BLaER1 (cell line): ENCODE data around the gene ZBTB16.

Source experiments
- H3K27ac ChIP-seq: shearing (Covaris generic); formaldehyde crosslinking; 2 replicates; pipeline ENCODE4 v1.8.1; 2022
- H3K27me3 ChIP-seq: shearing (Covaris generic); formaldehyde crosslinking; 2 replicates; pipeline ENCODE4 v1.8.1; 2022
- H3K36me3 ChIP-seq: shearing (Covaris generic); formaldehyde crosslinking; 2 replicates; pipeline ENCODE4 v1.8.1; 2022
- H3K4me1 ChIP-seq: shearing (Covaris generic); formaldehyde crosslinking; 2 replicates; pipeline ENCODE4 v1.8.1; 2022
- H3K4me2 ChIP-seq: shearing (Covaris generic); formaldehyde crosslinking; 2 replicates; pipeline ENCODE4 v1.8.1; 2022
- H3K4me3 ChIP-seq: shearing (Covaris generic); formaldehyde crosslinking; 2 replicates; pipeline ENCODE4 v1.8.1; 2022
- H3K9ac ChIP-seq: shearing (Covaris generic); formaldehyde crosslinking; 2 replicates; pipeline ENCODE4 v1.8.1; 2022
- H3K9me3 ChIP-seq: shearing (Covaris generic); formaldehyde crosslinking; 2 replicates; pipeline ENCODE4 v1.8.1; 2022
- H4K20me1 ChIP-seq: shearing (Covaris generic); formaldehyde crosslinking; 2 replicates; pipeline ENCODE4 v1.8.1; 2022
- Cebpa-rat ChIP-seq: shearing (Covaris generic); IDR thresholded peaks from 2 replicates; pipeline ENCODE4 v1.8.1; 2022

Gene ZBTB16

DNA sequence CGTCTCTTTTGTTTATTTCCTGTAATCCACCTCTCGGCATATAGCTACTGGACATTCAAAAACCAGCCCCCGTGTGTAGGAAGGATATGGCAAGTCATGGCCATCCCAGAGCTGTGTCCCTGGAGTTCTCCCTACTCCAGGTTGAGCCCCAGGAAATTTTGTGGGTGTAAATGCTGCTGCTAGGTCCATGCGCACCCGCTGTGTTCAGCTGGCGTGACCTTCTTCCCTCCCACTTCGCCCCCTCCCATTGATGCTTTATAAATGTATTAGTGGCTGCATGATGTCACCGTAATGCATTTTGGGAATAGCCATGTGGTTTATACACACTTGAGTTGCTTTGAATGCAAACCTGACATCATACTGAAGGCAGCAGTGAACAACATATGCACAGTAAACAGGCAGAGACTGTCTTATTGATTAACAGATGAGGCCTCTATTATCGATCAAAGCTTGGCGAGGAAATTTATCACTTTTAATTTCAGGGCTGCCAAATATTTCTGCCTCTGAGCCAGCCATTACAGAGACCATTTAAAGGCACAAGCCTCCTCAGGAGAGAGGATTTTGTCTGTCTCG is 123.0 kb downstream of the ZBTB16 start:
- Histone ChIP-seq H4K20me1 (no peaks in the 10 kb centered on the region), H3K27me3 (no peaks in the 10 kb centered on the region), H3K27ac (no peak overlapping the region), H3K9ac (no peak overlapping the region), H3K9me3 (no peaks in the 10 kb centered on the region), H3K4me1 (peaks cover 49% of the 10 kb centered on the region), H3K36me3 (no peaks in the 10 kb centered on the region), H3K4me2 (peak overlapping the region; percentile 45), H3K4me3 (no peak overlapping the region)
- TF ChIP-seq Cebpa-rat = no peak

DNA sequence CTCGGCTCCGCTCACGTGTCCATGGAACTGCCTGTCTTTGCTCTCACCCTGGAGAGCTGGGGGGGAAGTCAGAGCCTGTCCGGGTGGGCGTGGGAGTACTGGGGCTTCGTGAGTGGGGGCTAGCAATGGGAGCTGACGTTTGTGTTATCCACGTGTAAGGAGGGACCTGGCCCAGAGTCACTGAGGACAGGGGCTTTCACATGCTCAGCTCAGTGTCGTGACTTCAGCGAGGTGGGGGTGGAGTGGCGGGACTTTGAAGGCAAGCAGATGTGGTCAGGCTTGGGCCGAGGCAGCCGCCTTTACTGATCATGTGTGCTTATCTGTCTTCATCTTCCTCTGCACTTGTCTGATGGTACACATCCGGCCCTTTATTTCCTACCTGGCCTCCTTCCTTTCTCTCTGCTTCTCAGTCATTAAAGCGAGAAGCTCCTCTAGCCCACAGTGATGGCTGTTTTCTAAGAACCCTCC is 123.6 kb downstream of the ZBTB16 start:
- no peaks in the 10 kb centered on the region for H3K27me3 ChIP-seq
- H3K4me3 ChIP-seq = no peak overlapping the region
- TF ChIP-seq Cebpa-rat = no peak
- no peaks in the 10 kb centered on the region for H3K36me3 ChIP-seq
- H3K4me2 ChIP-seq = peak overlapping the region; percentile 45
- no peak overlapping the region for H3K9ac ChIP-seq
- peaks cover 54% of the 10 kb centered on the region for H3K4me1 ChIP-seq
- no peaks in the 10 kb centered on the region for H4K20me1 ChIP-seq
- no peak overlapping the region for H3K27ac ChIP-seq
- no peaks in the 10 kb centered on the region for H3K9me3 ChIP-seq

- H3K36me3 ChIP-seq = no peaks in the 10 kb centered on the region
- no peaks in the 10 kb centered on the region for H3K9me3 ChIP-seq
- peaks cover 39% of the 10 kb centered on the region for H3K4me1 ChIP-seq
- TF ChIP-seq Cebpa-rat = no peak
- no peak overlapping the region for H3K27ac ChIP-seq
- H3K4me3 ChIP-seq = no peak overlapping the region
- no peaks in the 10 kb centered on the region for H3K27me3 ChIP-seq
- no peak overlapping the region for H3K4me2 ChIP-seq
- H4K20me1 ChIP-seq = no peaks in the 10 kb centered on the region
- H3K9ac ChIP-seq = no peak overlapping the region
Observed at GRCh38 chr11:114185436-114185835, 125.9 kb downstream of the ZBTB16 start.

GRCh38 chr11:114187173-114187572 is 127.7 kb downstream of the ZBTB16 start:
- Histone ChIP-seq H3K36me3 (no peaks in the 10 kb centered on the region), H3K27me3 (no peaks in the 10 kb centered on the region), H3K4me1 (peaks cover 39% of the 10 kb centered on the region), H3K9me3 (no peaks in the 10 kb centered on the region; the same call in 1 of the 2 replicates), H3K4me2 (peak overlapping the region; percentile 73), H3K9ac (no peak overlapping the region; the same call in 1 of the 2 replicates), H3K4me3 (no peak overlapping the region), H4K20me1 (no peaks in the 10 kb centered on the region), H3K27ac (peak overlapping the region; percentile 16; the same call in 1 of the 2 replicates)
- no peak for TF ChIP-seq Cebpa-rat

DNA sequence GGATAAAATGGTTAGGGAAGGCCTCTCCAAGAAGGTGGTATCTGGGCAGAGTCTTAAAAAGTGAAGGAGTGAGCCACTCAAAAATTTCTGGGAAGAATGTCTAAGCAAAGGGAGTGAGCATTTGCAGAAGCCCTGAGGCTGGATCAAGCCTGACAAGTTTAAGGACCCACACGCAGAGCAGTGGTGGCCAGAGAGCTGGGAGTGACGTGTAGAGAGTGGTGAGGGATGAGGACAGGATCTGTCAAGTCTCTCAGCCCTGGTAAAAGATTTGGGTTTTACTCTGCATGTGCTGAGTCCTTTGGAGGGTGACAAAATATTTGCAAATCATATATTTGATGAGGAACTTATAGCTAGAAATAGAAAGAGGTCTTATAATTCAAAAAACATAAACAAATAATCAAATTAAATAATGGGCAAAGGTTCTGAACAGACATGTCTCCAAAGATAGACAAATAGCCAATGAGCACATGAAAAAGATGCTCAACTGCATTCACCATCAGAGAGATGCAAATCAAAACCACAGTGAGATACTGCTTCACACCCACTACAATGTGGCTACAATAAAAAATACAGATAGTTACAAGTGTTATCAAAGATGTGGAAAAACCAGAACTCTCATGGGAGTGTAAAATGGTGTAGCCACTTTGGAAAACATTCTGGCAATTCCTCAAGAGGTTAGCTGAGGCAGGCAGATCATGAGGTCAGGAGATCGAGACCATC is 129.5 kb downstream of the ZBTB16 start:
- no peak overlapping the region for H3K27ac ChIP-seq
- no peaks in the 10 kb centered on the region for H3K27me3 ChIP-seq
- H3K4me2 ChIP-seq = no peak overlapping the region
- no peak overlapping the region for H3K9ac ChIP-seq
- H3K9me3 ChIP-seq = no peaks in the 10 kb centered on the region; the same call in 1 of the 2 replicates
- H3K36me3 ChIP-seq = no peaks in the 10 kb centered on the region
- TF ChIP-seq Cebpa-rat = no peak
- H3K4me3 ChIP-seq = no peak overlapping the region
- peaks cover 25% of the 10 kb centered on the region for H3K4me1 ChIP-seq
- H4K20me1 ChIP-seq = no peaks in the 10 kb centered on the region

GRCh38 chr11:114190630-114191029 is 131.1 kb downstream of the ZBTB16 start:
- Histone ChIP-seq H3K9me3 (no peaks in the 10 kb centered on the region; the same call in 1 of the 2 replicates), H3K27me3 (no peaks in the 10 kb centered on the region), H3K4me1 (peaks cover 37% of the 10 kb centered on the region), H3K4me2 (no peak overlapping the region), H3K27ac (no peak overlapping the region), H4K20me1 (no peaks in the 10 kb centered on the region), H3K4me3 (no peak overlapping the region), H3K36me3 (no peaks in the 10 kb centered on the region), H3K9ac (no peak overlapping the region)
- TF ChIP-seq Cebpa-rat = no peak

- H3K27me3 ChIP-seq = no peaks in the 10 kb centered on the region
Observed at GRCh38 chr11:114191893-114192292, 132.4 kb downstream of the ZBTB16 start.

GRCh38 chr11:114192841-114193389 is 133.4 kb downstream of the ZBTB16 start:
- H3K27ac ChIP-seq = no peak overlapping the region
- no peaks in the 10 kb centered on the region for H3K27me3 ChIP-seq
- H3K4me3 ChIP-seq = no peak overlapping the region
- no peak for TF ChIP-seq Cebpa-rat
- H3K36me3 ChIP-seq = no peaks in the 10 kb centered on the region
- no peaks in the 10 kb centered on the region; the same call in 1 of the 2 replicates for H3K9me3 ChIP-seq
- peaks cover 14% of the 10 kb centered on the region for H3K4me1 ChIP-seq
- H4K20me1 ChIP-seq = no peaks in the 10 kb centered on the region
- H3K9ac ChIP-seq = no peak overlapping the region
- H3K4me2 ChIP-seq = no peak overlapping the region

More at GRCh38 chr11:114191893-114192292, 132.4 kb downstream of the ZBTB16 start:
- H3K4me3 ChIP-seq = no peak overlapping the region
- H3K9ac ChIP-seq = no peak overlapping the region
- TF ChIP-seq Cebpa-rat = no peak
- no peaks in the 10 kb centered on the region for H3K36me3 ChIP-seq
- no peaks in the 10 kb centered on the region for H4K20me1 ChIP-seq
- H3K4me1 ChIP-seq = peaks cover 24% of the 10 kb centered on the region
- H3K4me2 ChIP-seq = no peak overlapping the region
- no peaks in the 10 kb centered on the region; the same call in 1 of the 2 replicates for H3K9me3 ChIP-seq
- no peak overlapping the region for H3K27ac ChIP-seq

- Histone ChIP-seq H3K9me3 (no peaks in the 10 kb centered on the region; the same call in 1 of the 2 replicates), H3K4me2 (peak overlapping the region; percentile 9; the same call in 1 of the 2 replicates), H3K36me3 (no peaks in the 10 kb centered on the region), H3K27me3 (no peaks in the 10 kb centered on the region), H3K27ac (no peak overlapping the region), H3K4me3 (no peak overlapping the region), H3K4me1 (peaks cover 12% of the 10 kb centered on the region), H3K9ac (no peak overlapping the region), H4K20me1 (no peaks in the 10 kb centered on the region)
- no peak for TF ChIP-seq Cebpa-rat
Observed at GRCh38 chr11:114193730-114194679, 134.5 kb downstream of the ZBTB16 start.
